Retinal pigment epithelial cell (primary cell): ENCODE data around the gene FGD4.

ENCODE experiments used
- DNase-seq: peaks from one replicate; pipeline ENCODE4 v3.0.0-alpha.2; 2010; ENCODE audit warnings: low read depth
- H3K4me3 ChIP-seq: 2 replicates; pipeline ENCODE4 v1.5.1; 2011; ENCODE audit warnings: mild to moderate bottlenecking, low read length, control low read depth, moderate library complexity
- TF ChIP-seq, protein P1 (sequence below): conservative IDR thresholded peaks from 2 replicates; pipeline ENCODE4 v1.5.1; 2011; ENCODE audit warnings: low read depth, low read length, control low read depth, inconsistent platforms

The FGD4 gene

DNA sequence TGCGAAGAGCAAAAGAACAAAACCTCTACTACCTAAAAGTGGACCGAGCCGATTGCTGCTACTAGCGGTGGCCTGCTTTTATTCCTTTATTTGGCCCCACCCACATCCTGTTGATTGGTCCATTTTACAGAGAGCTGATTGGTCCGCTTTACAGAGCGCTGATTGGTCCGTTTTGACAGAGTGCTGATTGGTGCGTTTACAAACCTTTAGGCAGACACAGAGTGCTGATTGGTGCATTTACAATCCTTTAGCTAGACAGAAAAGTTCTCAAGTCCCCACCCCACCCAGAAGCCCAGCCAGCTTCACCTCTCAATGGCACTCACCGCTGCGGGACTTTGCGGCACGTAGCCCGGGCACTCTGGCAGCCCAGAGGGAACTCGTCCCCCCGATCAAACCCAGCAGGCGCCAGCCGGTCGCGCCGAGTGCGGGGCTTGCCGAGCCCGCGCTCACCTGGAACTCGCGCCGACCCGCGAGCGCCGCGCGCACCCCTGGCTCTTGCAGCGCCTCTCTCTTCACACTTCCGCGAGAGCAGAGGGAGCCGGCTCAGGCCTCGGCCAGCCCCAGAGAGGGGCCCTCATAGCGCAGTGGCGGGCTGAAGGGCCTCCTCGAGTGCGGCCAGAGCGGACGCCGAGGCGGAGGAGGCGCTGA is 8.7 kb upstream of the FGD4 start:
- H3K4me3 ChIP-seq: peak overlapping the region; percentile 33
- TF ChIP-seq, protein P1, sequence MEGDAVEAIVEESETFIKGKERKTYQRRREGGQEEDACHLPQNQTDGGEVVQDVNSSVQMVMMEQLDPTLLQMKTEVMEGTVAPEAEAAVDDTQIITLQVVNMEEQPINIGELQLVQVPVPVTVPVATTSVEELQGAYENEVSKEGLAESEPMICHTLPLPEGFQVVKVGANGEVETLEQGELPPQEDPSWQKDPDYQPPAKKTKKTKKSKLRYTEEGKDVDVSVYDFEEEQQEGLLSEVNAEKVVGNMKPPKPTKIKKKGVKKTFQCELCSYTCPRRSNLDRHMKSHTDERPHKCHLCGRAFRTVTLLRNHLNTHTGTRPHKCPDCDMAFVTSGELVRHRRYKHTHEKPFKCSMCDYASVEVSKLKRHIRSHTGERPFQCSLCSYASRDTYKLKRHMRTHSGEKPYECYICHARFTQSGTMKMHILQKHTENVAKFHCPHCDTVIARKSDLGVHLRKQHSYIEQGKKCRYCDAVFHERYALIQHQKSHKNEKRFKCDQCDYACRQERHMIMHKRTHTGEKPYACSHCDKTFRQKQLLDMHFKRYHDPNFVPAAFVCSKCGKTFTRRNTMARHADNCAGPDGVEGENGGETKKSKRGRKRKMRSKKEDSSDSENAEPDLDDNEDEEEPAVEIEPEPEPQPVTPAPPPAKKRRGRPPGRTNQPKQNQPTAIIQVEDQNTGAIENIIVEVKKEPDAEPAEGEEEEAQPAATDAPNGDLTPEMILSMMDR: no peak
- no peak for DNase-seq

DNA sequence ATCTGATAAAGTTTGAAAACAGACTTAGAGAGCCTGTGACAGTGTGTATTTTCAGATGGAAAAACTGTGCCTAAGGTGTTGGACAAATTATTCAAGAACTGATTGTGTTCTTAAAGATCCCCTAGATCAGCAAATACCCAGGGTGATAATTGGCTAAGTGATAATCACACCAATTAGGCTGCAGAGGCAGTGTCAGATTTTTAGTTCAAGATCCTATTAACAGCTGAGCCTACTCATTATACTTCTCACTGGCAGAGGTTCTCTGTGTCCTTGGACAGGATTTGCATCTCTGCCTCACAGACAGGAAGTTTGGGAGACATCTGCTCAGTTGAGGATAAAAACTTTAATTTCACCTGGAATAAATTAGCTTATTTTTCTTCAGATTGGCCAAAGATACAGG is 4.3 kb upstream of the FGD4 start:
- no peak for DNase-seq
- H3K4me3 ChIP-seq: no peak overlapping the region
- TF ChIP-seq, protein P1: no peak

DNA sequence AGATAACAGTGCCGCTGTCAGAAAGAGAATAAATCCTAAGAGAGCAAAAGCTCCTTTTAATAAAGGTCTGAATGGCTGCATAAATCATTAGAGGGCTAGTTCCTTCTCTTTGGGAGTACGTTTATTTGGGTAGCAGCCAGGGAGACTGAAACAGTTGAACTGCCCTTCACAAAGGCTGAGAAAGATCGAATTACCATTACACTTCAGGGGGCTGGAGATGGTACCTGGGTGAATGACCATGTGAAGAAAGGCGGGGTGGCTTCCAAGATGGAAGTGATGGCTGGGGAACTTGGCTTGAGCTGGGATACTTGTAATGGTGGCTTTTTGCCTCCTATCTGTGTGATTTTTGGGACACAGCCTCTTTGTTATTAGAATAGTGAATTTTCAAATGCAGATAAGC is 1.7 kb upstream of the FGD4 start:
- DNase-seq: no peak
- H3K4me3 ChIP-seq: no peak overlapping the region
- TF ChIP-seq, protein P1: no peak

DNA sequence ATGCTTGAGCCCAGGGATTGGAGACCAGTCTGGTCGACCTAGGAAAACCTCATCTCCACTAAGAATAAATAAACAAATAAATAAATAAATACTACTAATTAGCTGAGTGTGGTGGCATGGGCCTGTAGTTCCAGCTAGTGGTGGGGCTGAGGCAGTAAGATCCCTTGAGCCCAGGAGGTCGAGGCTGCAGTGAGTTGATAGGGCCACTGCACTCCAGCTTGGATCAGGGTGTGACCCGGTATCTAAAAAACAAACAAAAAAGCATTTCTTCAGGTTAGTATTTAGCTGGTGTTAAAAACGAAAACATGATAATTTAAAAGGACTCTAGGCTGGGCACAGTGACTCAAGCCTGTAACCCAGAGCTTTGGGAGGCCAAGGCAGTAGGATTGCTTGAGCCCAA is 1.2 kb upstream of the FGD4 start:
- H3K4me3 ChIP-seq: no peak overlapping the region
- TF ChIP-seq, protein P1: no peak

DNA sequence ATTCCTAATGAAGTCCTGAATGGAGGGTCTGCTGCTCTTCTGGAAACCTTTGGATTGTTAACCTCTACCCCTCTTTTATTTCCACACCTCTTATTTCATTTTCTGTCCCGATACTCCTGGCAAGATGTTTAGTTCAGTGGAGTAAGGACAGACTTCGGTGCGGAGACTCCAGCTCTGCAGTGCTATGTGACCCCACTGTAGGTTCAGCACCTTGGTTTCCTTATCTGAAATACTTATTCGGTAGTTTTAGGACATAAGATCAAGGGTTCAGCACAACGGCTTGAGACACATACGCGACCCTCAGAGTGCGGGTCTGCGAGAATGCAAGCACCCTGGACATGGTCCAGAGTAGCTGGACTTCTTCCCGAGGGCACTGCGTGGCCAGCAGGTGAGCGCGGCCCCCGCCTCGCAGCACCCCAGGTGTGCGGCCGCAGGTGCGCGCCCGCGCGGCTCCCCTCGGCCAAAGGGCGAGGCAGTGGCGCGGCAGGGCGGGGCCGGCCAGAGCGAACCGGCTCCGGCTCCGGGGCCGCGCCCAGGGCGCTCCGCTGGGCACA is 465 bp upstream of the FGD4 start:
- TF ChIP-seq, protein P1: no peak
- peak overlapping the region; percentile 49 for H3K4me3 ChIP-seq
- DNase-seq: no peak

More for the DNA sequence above, 1.2 kb upstream of the FGD4 start:
- DNase-seq: no peak

DNA sequence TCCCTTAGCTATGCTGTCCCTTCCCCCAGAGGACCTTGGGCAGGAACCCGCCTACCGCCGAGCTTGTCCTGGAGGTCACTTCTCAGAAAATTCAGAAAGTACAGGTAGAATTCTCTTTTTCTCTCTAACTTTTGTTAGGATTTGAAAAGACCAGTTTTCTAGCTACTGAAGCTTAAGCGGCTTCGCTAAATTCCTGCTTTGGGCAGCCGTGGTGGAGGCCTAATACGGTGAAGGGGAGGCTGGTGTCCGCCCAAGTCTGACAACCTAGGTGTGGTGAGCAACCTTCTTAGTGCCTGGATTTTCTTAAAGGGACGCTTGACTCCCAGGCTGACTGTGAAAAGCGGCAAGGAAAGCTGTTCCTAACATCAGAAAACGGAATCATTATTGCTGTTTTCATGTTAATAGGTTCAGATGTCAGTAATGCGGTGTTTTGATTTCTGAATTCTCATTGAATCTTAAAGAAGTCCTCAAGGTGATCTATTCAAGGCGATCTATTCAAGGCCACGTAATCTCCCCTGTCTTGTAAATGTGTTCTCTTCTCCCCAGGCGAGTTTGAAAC is 835 bp downstream of the FGD4 start:
- TF ChIP-seq, protein P1: no peak
- peak overlapping the region; percentile 74 for H3K4me3 ChIP-seq
- no peak for DNase-seq

DNA sequence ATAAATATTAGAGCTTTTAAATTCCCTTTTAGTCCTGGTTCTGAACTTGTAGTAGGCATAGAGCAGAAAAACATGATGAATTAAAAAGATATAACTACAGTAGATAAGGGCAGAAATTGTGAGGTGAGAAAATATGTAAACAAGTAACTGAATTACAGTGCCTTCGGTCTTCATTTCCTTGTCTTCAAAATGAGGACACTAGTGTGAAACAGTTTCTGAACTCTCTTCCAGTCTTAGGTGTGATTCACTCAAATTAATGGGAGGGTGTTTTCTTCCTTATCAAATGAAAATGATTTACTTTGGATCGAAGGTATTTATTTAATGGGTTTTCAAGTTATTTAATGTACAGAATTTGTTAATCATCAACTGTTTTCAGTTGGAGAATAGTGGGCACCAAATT is 1.5 kb downstream of the FGD4 start:
- DNase-seq: no peak
- H3K4me3 ChIP-seq: no peak overlapping the region
- TF ChIP-seq, protein P1: no peak
